Measurements from ENCODE around the gene NADK2. TPM values are rescaled to one million over a fixed set of nuclear protein-coding genes. Genes with fewer than 3 reads are reported as not detected.

NADK2 gene
- total and polyA plus RNA-seq, 9 of the 15 experiments (the other 6 are each of a cell fraction or from before 2014, with no cell fraction given), result 10.6 to 41.0 (median 24.0) TPM

DNA sequence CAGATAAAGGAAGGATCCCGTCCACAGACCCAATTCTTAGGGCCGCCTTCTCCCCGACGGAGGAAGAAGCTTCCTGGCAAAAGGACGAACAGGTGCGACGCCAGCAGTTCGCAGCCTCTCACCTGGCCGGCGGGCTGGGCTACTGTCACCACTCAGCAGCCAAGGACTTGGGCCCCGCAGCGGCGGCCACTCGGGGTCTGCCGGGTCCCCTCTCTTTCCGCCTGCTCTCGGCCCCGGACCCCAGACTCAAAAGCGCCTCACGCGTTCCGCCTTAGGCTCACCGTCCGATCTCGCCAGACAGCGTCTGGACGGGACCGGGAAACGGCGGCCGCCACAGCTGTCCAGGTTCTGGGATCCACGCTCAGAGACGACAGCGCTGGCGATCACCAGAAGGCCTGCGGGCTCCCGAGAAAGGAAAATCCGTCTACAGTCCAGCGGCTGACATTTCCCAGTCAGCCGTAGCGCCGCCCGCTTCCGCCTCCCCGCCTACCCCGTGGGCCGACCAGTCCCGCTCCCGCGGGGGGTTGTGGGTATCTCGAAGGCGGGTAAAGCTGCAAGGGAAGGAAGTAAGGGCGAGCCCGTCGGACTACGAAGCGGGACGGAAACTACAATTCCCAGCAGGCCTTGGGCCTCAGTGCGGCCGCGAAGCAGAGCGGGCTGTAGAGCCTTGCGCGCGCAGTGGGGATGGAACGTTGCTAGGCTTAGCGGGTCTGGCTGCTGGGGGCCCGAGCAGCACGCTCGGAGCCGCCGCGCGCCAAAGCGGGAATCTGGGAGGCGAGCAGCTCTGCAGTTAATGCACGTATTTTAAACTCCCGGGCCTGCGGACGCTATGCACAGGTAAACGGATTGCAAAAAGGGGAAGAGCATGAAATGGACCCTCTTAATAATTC is 90.0 kb downstream of the NADK2 start, which contains the start of the genes LMBRD2 and SKP2 (continued):
- TF ChIP-seq, protein P1, sequence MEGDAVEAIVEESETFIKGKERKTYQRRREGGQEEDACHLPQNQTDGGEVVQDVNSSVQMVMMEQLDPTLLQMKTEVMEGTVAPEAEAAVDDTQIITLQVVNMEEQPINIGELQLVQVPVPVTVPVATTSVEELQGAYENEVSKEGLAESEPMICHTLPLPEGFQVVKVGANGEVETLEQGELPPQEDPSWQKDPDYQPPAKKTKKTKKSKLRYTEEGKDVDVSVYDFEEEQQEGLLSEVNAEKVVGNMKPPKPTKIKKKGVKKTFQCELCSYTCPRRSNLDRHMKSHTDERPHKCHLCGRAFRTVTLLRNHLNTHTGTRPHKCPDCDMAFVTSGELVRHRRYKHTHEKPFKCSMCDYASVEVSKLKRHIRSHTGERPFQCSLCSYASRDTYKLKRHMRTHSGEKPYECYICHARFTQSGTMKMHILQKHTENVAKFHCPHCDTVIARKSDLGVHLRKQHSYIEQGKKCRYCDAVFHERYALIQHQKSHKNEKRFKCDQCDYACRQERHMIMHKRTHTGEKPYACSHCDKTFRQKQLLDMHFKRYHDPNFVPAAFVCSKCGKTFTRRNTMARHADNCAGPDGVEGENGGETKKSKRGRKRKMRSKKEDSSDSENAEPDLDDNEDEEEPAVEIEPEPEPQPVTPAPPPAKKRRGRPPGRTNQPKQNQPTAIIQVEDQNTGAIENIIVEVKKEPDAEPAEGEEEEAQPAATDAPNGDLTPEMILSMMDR (IDR thresholded peaks at IDR 0.05 in 2 of 3, conservative IDR thresholded peaks at IDR 0.05 in 1 of 3; ENCODE audit: insufficient read depth in 2 of 3, low read depth in 1 of 3, low read length in 3 of 3), result no peak; a peak in 1 of 6 replicates
- peak; percentile 42; the same call in 1 of the 2 replicates for TF ChIP-seq SAFB (IDR thresholded peaks at IDR 0.05; ENCODE audit: borderline replicate concordance, low read depth, low read length)
- TF ChIP-seq, protein P2, sequence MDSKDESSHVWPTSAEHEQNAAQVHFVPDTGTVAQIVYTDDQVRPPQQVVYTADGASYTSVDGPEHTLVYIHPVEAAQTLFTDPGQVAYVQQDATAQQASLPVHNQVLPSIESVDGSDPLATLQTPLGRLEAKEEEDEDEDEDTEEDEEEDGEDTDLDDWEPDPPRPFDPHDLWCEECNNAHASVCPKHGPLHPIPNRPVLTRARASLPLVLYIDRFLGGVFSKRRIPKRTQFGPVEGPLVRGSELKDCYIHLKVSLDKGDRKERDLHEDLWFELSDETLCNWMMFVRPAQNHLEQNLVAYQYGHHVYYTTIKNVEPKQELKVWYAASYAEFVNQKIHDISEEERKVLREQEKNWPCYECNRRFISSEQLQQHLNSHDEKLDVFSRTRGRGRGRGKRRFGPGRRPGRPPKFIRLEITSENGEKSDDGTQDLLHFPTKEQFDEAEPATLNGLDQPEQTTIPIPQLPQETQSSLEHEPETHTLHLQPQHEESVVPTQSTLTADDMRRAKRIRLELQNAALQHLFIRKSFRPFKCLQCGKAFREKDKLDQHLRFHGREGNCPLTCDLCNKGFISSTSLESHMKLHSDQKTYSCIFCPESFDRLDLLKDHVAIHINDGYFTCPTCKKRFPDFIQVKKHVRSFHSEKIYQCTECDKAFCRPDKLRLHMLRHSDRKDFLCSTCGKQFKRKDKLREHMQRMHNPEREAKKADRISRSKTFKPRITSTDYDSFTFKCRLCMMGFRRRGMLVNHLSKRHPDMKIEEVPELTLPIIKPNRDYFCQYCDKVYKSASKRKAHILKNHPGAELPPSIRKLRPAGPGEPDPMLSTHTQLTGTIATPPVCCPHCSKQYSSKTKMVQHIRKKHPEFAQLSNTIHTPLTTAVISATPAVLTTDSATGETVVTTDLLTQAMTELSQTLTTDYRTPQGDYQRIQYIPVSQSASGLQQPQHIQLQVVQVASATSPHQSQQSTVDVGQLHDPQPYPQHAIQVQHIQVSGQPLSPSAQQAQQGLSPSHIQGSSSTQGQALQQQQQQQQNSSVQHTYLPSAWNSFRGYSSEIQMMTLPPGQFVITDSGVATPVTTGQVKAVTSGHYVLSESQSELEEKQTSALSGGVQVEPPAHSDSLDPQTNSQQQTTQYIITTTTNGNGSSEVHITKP (IDR thresholded peaks at IDR 0.05; ENCODE audit: partially characterized antibody), result peak; percentile 44
- TF ChIP-seq NR2F6 (CRISPR knock-in tag; IDR thresholded peaks at IDR 0.05), result no peak
- TF ChIP-seq DNMT1 (IDR thresholded peaks at IDR 0.05), result no peak
- no peak for TF ChIP-seq GATAD2A (IDR thresholded peaks at IDR 0.05)
- TF ChIP-seq, protein P3, sequence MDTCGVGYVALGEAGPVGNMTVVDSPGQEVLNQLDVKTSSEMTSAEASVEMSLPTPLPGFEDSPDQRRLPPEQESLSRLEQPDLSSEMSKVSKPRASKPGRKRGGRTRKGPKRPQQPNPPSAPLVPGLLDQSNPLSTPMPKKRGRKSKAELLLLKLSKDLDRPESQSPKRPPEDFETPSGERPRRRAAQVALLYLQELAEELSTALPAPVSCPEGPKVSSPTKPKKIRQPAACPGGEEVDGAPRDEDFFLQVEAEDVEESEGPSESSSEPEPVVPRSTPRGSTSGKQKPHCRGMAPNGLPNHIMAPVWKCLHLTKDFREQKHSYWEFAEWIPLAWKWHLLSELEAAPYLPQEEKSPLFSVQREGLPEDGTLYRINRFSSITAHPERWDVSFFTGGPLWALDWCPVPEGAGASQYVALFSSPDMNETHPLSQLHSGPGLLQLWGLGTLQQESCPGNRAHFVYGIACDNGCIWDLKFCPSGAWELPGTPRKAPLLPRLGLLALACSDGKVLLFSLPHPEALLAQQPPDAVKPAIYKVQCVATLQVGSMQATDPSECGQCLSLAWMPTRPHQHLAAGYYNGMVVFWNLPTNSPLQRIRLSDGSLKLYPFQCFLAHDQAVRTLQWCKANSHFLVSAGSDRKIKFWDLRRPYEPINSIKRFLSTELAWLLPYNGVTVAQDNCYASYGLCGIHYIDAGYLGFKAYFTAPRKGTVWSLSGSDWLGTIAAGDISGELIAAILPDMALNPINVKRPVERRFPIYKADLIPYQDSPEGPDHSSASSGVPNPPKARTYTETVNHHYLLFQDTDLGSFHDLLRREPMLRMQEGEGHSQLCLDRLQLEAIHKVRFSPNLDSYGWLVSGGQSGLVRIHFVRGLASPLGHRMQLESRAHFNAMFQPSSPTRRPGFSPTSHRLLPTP (IDR thresholded peaks at IDR 0.05; ENCODE audit: borderline replicate concordance, extremely low read depth, insufficient read length), result no peak
- TF ChIP-seq, protein P4, sequence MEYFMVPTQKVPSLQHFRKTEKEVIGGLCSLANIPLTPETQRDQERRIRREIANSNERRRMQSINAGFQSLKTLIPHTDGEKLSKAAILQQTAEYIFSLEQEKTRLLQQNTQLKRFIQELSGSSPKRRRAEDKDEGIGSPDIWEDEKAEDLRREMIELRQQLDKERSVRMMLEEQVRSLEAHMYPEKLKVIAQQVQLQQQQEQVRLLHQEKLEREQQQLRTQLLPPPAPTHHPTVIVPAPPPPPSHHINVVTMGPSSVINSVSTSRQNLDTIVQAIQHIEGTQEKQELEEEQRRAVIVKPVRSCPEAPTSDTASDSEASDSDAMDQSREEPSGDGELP (CRISPR knock-in tag; IDR thresholded peaks at IDR 0.05; ENCODE audit: borderline replicate concordance), result peak; percentile 93

Measured in K562 (cell line).